Skin of body (tissue), 3 donors: ENCODE measurements around the gene RHBDL3. TPM values are rescaled to one million over a fixed set of nuclear protein-coding genes. Genes with fewer than 3 reads are reported as not detected.

Experiments used
- DNase-seq: peaks from one replicate; lab custom pipeline; 2025; lab: John Stamatoyannopoulos, UW
- small RNA-seq: library from RNA; depleted of rRNA; stranded (forward); fragments of <200 nt; gene quantifications from one replicate; pipeline ENCODE3, GENCODE V24; 2014; ENCODE audit warnings: low replicate concordance
- total RNA-seq: library from RNA; depleted of rRNA; stranded (reverse); fragments of >200 nt; gene quantifications from one replicate; pipeline ENCODE4 v1.2.3, GENCODE V29; 2014

The RHBDL3 gene
- total RNA-seq, 1 donor from 2014 or later: 1.6 TPM

GRCh38 chr17:32356750-32357149, 91.1 kb downstream of the RHBDL3 start:
- no peak for DNase-seq

DNA sequence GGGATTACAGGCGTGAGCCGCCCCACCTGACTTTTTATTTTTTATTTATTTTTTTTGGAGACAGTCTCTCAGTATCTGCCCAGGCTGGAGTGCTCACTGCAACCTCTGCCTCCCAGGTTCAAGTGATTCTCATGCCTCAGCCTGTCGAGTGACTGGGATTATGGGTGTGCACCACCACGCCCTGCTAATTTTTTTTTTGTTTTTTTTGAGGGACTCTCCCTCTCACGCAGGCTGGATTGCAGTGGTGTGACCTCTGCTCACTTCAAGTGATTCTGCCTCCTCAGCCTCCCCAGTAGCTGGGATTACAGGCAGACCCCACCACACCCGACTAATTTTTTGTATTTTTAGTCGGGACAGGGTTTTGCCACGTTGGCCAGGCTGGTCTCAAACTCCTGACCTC, 92.0 kb downstream of the RHBDL3 start:
- no peak for DNase-seq

- no peak for DNase-seq
Observed at GRCh38 chr17:32361270-32361669, 95.6 kb downstream of the RHBDL3 start.

GRCh38 chr17:32370426-32370825, 104.8 kb downstream of the RHBDL3 start:
- no peak for DNase-seq

Small RNAs within 50 kb of the gene (small RNA-seq; reads per million reads assigned to genes)
- not detected for gene UBL5P2

Other genes with a start within 250 kb of the RHBDL3 start
- gene RHOT1, start 123.3 kb upstream of the RHBDL3 start, total RNA-seq: 66.4 TPM
- 23.9 TPM for gene C17orf75, start 76.3 kb downstream of the RHBDL3 start, total RNA-seq
- gene ZNF207, start 84.3 kb downstream of the RHBDL3 start, total RNA-seq: 153 TPM
- gene PSMD11, start 178.7 kb downstream of the RHBDL3 start, total RNA-seq: 77.8 TPM
- gene CDK5R1, start 221.2 kb downstream of the RHBDL3 start, total RNA-seq: 1.6 TPM